K562 (cell line): ENCODE data around the gene GUCA1A. TPM values are rescaled to one million over a fixed set of nuclear protein-coding genes. Genes with fewer than 3 reads are reported as not detected.

ENCODE experiments used
- BCOR ChIP-seq: fragments of 450-650 bp; IDR thresholded peaks from 2 replicates; pipeline ENCODE4 v1.6.1; 2016
- ELF4 ChIP-seq: fragments of 450-650 bp; formaldehyde crosslinking; IDR thresholded peaks from 2 replicates; pipeline ENCODE4 v1.4.0; 2022; ENCODE audit warnings: missing genetic modification characterization
- FOXA3 ChIP-seq, 2 experiments: fragments of 450-650 bp in 1 of 2; sonication (generic) in 1 of 2; formaldehyde crosslinking; IDR thresholded peaks in 1 of 2; conservative IDR thresholded peaks in 1 of 2; 2 replicates each; pipeline versions ENCODE4 v1.4.0 to v1.8.0; 2020 to 2022; ENCODE audit warnings: mild to moderate bottlenecking in 2 of 2, missing genetic modification reagents in 1 of 2
- FOXK2 ChIP-seq, 2 experiments: fragments of 450-650 bp; IDR thresholded peaks in 1 of 2; conservative IDR thresholded peaks in 1 of 2; 2 replicates each; pipeline ENCODE4 v1.6.1; 2016; ENCODE audit warnings: low read depth in 2 of 2, mild to moderate bottlenecking in 1 of 2
- KDM4B ChIP-seq, 2 experiments: fragments of 450-650 bp in 1 of 2; sonication (generic) in 1 of 2; IDR thresholded peaks; 2 replicates each; pipeline ENCODE4 v1.6.1; 2016 to 2017; ENCODE audit warnings: borderline replicate concordance in 2 of 2, antibody characterized with exemption in 1 of 2, low read depth in 1 of 2, mild to moderate bottlenecking in 1 of 2
- MTA2 ChIP-seq: fragments of 450-650 bp; IDR thresholded peaks from 2 replicates; pipeline ENCODE4 v1.6.1; 2016; ENCODE audit warnings: low read depth
- MTA3 ChIP-seq: fragments of 450-650 bp; formaldehyde crosslinking; IDR thresholded peaks from 2 replicates; pipeline ENCODE4 v1.6.1; 2017; ENCODE audit warnings: mild to moderate bottlenecking, borderline replicate concordance
- NCOA1 ChIP-seq: fragments of 450-650 bp; IDR thresholded peaks from 2 replicates; pipeline ENCODE4 v1.6.1; 2016; ENCODE audit warnings: low read depth
- NFXL1 ChIP-seq: fragments of 450-650 bp; formaldehyde crosslinking; IDR thresholded peaks from 2 replicates; pipeline ENCODE4 v1.4.0; 2021; ENCODE audit warnings: mild to moderate bottlenecking
- POLR2H ChIP-seq: IDR thresholded peaks from 2 replicates; pipeline ENCODE4 v1.6.1; 2016; ENCODE audit warnings: missing genetic modification characterization, low read depth, mild to moderate bottlenecking, control low read depth, missing compliant biosample characterization, moderate library complexity
- SIN3A ChIP-seq, 2 experiments: fragments of 150-350 bp in 1 of 2; IDR thresholded peaks; 2 replicates each; pipeline ENCODE4 v1.6.1; 2011 to 2016; ENCODE audit warnings: borderline replicate concordance in 2 of 2, low read depth in 2 of 2, low read length in 2 of 2, mild to moderate bottlenecking in 2 of 2, moderate library complexity in 2 of 2; ENCODE audit not compliant: control insufficient read depth in 1 of 2
- SMARCC2 ChIP-seq: fragments of 450-650 bp; IDR thresholded peaks from 2 replicates; pipeline ENCODE4 v1.6.1; 2017; ENCODE audit warnings: antibody characterized with exemption, moderate library complexity, mild to moderate bottlenecking, low read depth
- SP2 ChIP-seq: IDR thresholded peaks from 2 replicates; pipeline ENCODE4 v1.6.1; 2011; ENCODE audit warnings: mild to moderate bottlenecking, low read depth, low read length, moderate library complexity; ENCODE audit not compliant: poor library complexity, severe bottlenecking; ENCODE audit errors: extremely low read depth
- polyA plus RNA-seq, 8 experiments: library from polyadenylated mRNA; depleted of rRNA in 4 of 8; stranded (reverse) in 5 of 8; unstranded in 3 of 8; fragments of >200 nt; fragmentation: Nextera tagmentation in 2 of 8; fragmentation: Illumina TruSeq in 1 of 8; extraction: Ambion mirVana in 2 of 8; extraction: Trizol in 1 of 8; gene quantifications; 2 replicates each; pipeline versions ENCODE4 v1.2.1 to v1.2.3, GENCODE V29; 2011 to 2014; ENCODE audit warnings: inconsistent platforms in 1 of 8, missing spikeins in 1 of 8
- total RNA-seq, 7 experiments: library from RNA; depleted of rRNA in 6 of 7; stranded (reverse); fragments of >200 nt in 6 of 7; fragmentation: Illumina TruSeq in 2 of 7; extraction: Trizol in 2 of 7; gene quantifications; 2 replicates each; pipeline versions ENCODE4 v1.2.1 to v1.2.3, GENCODE V29; 2011 to 2021; ENCODE audit warnings: low replicate concordance in 1 of 7
- TF ChIP-seq, protein P1 (sequence below), 2 experiments: IDR thresholded peaks; 2 replicates each; pipeline ENCODE4 v1.6.1; 2012; ENCODE audit warnings: improper control_type of control experiment in 2 of 2, low read depth in 2 of 2, low read length in 2 of 2, borderline replicate concordance in 1 of 2
- TF ChIP-seq, protein P2 (sequence below): sonication (generic); formaldehyde crosslinking; IDR thresholded peaks from 2 replicates; pipeline ENCODE4 v1.8.0; 2023; ENCODE audit warnings: mild to moderate bottlenecking, missing genetic modification reagents
- TF ChIP-seq, protein P3 (sequence below), 2 experiments: fragments of 250-450 bp in 1 of 2; fragments of 450-650 bp in 1 of 2; sonication (Bioruptor Pico) in 1 of 2; IDR thresholded peaks; 2 replicates each; pipeline versions ENCODE4 v1.6.1 to v1.8.0; 2016 to 2021; ENCODE audit warnings: mild to moderate bottlenecking in 2 of 2, moderate library complexity in 2 of 2, missing compliant biosample characterization in 1 of 2, missing genetic modification characterization in 1 of 2

GUCA1A gene
- total and polyA plus RNA-seq, 9 of the 15 experiments (the other 6 are each of a cell fraction or from before 2014, with no cell fraction given) = not detected

DNA sequence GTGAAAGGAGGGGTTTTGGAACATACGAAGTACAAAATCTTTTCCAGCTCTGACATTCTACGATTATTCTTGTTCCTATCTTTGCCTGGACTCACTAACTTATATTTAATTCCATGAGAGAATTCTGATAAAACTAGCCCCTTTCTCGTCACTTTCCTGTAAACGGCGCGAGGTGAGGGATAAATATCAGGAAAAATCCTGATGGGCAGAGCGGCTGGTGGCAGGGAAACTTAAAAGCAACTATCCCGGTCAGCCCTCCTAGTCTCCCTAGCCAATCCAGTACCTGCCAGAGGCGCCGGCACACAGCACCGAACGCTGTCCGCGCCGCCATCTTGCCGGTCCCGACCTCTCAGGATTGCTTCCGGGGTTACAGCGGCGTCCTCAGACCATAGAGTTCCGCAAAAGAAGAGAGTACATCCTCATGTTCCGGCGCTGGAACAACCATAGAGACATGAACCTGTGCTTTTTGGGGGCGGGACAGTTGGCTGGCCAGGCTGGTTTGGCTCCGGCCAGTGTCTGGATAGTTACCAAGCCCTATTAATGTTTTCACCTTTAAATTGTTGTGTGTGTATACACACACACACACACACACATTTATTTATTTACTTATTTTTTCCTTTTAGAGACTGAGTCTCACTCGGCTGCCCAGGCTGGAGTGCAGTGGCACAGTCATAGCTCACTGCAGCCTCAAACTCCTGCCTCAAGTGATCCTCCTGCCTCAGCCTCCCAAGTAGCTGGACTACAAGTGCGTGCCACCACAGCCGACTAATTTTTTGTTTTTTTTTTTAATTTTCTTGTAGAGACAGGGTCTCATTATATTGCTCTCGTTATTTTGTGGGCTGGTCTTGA, 44.6 kb downstream of the GUCA1A start, which contains the start of gene MRPS10 (continued):
- TF ChIP-seq, protein P1, sequence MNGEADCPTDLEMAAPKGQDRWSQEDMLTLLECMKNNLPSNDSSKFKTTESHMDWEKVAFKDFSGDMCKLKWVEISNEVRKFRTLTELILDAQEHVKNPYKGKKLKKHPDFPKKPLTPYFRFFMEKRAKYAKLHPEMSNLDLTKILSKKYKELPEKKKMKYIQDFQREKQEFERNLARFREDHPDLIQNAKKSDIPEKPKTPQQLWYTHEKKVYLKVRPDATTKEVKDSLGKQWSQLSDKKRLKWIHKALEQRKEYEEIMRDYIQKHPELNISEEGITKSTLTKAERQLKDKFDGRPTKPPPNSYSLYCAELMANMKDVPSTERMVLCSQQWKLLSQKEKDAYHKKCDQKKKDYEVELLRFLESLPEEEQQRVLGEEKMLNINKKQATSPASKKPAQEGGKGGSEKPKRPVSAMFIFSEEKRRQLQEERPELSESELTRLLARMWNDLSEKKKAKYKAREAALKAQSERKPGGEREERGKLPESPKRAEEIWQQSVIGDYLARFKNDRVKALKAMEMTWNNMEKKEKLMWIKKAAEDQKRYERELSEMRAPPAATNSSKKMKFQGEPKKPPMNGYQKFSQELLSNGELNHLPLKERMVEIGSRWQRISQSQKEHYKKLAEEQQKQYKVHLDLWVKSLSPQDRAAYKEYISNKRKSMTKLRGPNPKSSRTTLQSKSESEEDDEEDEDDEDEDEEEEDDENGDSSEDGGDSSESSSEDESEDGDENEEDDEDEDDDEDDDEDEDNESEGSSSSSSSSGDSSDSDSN (IDR thresholded peaks at IDR 0.05; ENCODE audit: borderline replicate concordance in 1 of 2, low read depth in 2 of 2, low read length in 2 of 2) = 0 out of 4 replicates have a peak, but pooled peaks of 1 of the 2 experiments have one; percentile 36
- peak; percentile 68 to 87; a peak in 2 of 4 replicates for TF ChIP-seq SIN3A (IDR thresholded peaks at IDR 0.05; ENCODE audit: borderline replicate concordance in 2 of 2, control insufficient read depth in 1 of 2, low read depth in 2 of 2, low read length in 2 of 2)
- TF ChIP-seq, protein P2, sequence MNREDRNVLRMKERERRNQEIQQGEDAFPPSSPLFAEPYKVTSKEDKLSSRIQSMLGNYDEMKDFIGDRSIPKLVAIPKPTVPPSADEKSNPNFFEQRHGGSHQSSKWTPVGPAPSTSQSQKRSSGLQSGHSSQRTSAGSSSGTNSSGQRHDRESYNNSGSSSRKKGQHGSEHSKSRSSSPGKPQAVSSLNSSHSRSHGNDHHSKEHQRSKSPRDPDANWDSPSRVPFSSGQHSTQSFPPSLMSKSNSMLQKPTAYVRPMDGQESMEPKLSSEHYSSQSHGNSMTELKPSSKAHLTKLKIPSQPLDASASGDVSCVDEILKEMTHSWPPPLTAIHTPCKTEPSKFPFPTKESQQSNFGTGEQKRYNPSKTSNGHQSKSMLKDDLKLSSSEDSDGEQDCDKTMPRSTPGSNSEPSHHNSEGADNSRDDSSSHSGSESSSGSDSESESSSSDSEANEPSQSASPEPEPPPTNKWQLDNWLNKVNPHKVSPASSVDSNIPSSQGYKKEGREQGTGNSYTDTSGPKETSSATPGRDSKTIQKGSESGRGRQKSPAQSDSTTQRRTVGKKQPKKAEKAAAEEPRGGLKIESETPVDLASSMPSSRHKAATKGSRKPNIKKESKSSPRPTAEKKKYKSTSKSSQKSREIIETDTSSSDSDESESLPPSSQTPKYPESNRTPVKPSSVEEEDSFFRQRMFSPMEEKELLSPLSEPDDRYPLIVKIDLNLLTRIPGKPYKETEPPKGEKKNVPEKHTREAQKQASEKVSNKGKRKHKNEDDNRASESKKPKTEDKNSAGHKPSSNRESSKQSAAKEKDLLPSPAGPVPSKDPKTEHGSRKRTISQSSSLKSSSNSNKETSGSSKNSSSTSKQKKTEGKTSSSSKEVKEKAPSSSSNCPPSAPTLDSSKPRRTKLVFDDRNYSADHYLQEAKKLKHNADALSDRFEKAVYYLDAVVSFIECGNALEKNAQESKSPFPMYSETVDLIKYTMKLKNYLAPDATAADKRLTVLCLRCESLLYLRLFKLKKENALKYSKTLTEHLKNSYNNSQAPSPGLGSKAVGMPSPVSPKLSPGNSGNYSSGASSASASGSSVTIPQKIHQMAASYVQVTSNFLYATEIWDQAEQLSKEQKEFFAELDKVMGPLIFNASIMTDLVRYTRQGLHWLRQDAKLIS = no peak
- TF ChIP-seq SP2 = peak; percentile 98
- TF ChIP-seq FOXA3 (CRISPR knock-in tag; conservative IDR thresholded peaks at IDR 0.05 in 1 of 2, IDR thresholded peaks at IDR 0.05 in 1 of 2) = 0 out of 4 replicates have a peak, but pooled peaks of 1 of the 2 experiments have one; percentile 0
- TF ChIP-seq SMARCC2 = 0 out of 2 replicates have a peak, but pooled peaks have one; percentile 35
- TF ChIP-seq BCOR = peak; percentile 96
- TF ChIP-seq FOXK2 (conservative IDR thresholded peaks at IDR 0.05 in 1 of 2, IDR thresholded peaks at IDR 0.05 in 1 of 2; ENCODE audit: low read depth in 2 of 2) = peak; percentile 75 to 85
- TF ChIP-seq, protein P3, sequence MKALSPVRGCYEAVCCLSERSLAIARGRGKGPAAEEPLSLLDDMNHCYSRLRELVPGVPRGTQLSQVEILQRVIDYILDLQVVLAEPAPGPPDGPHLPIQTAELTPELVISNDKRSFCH (CRISPR knock-in tag; IDR thresholded peaks at IDR 0.05) = no peak
- TF ChIP-seq, protein P3 (tag; IDR thresholded peaks at IDR 0.05) = 0 out of 2 replicates have a peak, but pooled peaks have one; percentile 66
- TF ChIP-seq NFXL1 (CRISPR knock-in tag) = no peak; the same call in 1 of the 2 replicates
- TF ChIP-seq POLR2H = peak; percentile 88; the same call in 1 of the 2 replicates
- TF ChIP-seq NCOA1 = peak; percentile 8; the same call in 1 of the 2 replicates
- peak in 1 of 2 experiments; percentile 88; a peak in 1 of 4 replicates for TF ChIP-seq KDM4B (IDR thresholded peaks at IDR 0.05; ENCODE audit: borderline replicate concordance in 2 of 2, low read depth in 1 of 2)
- TF ChIP-seq MTA2 = peak; percentile 73
- TF ChIP-seq ELF4 (CRISPR knock-in tag) = no peak
- peak; percentile 87; the same call in 1 of the 2 replicates for TF ChIP-seq MTA3
